ENCODE results near the gene MPP7. TPM values are rescaled to one million over a fixed set of nuclear protein-coding genes. Genes with fewer than 3 reads are reported as not detected.
A peak's percentile ranks its signal among the peaks of the same experiment; 100 is the strongest.

Gene MPP7
- total and polyA plus RNA-seq, 2 donors (not counting 3 experiments of a cell fraction or from before 2014, with no cell fraction given): 0.17 to 0.73 TPM

GRCh38 chr10:28302012-28302637 lies 739 bp downstream of the MPP7 start:
- intact Hi-C loops (cut with micrococcal nuclease): loop anchor here (5.0 kb wide), 1 partner anchor 215 kb away; no protein-coding TSS in a partner anchor
- TF ChIP-seq MYC (IDR thresholded peaks at IDR 0.05; ENCODE audit: low read depth, low read length): no peak
- no peak for TF ChIP-seq FOS (IDR thresholded peaks at IDR 0.05; ENCODE audit: borderline replicate concordance, insufficient read depth, low read length)
- TF ChIP-seq EZH2 (IDR thresholded peaks at IDR 0.05; ENCODE audit: borderline replicate concordance, low read depth, low read length, severe bottlenecking): no peak
- TF ChIP-seq GATA2 (IDR thresholded peaks at IDR 0.05; ENCODE audit: insufficient read depth, insufficient read length, low read depth, low read length): no peak
- TF ChIP-seq POLR2AphosphoS5 (IDR thresholded peaks at IDR 0.05; ENCODE audit: insufficient read depth, low read depth, low read length): no peak
- no peak for TF ChIP-seq MAX (IDR thresholded peaks at IDR 0.05; ENCODE audit: insufficient read depth, insufficient read length)
- no peak for TF ChIP-seq CTCF (IDR thresholded peaks at IDR 0.05; ENCODE audit: extremely low read depth in 1 of 2, insufficient read depth in 1 of 2, low read depth in 1 of 2, low read length in 2 of 2)
- no peak for TF ChIP-seq JUN (IDR thresholded peaks at IDR 0.05; ENCODE audit: borderline replicate concordance, insufficient read depth, insufficient read length, low read depth)
- no peak for TF ChIP-seq POLR2A (IDR thresholded peaks at IDR 0.05; ENCODE audit: low read depth, low read length)
- H3K4me1 ChIP-seq (ENCODE audit: control insufficient read depth, extremely low read depth, insufficient read depth, low read length): peaks cover 6% of the 10 kb centered on the region
- peak overlapping the region; percentile 67 for H3K4me2 ChIP-seq (ENCODE audit: insufficient read depth, low read length)
- no peaks in the 10 kb centered on the region for H4K20me1 ChIP-seq (replicated peaks; ENCODE audit: control insufficient read depth, extremely low read depth, insufficient read depth, low read length)
- peak overlapping the region; percentile 26 to 56 (median 44) for H3K4me3 ChIP-seq (replicated peaks in 1 of 3; ENCODE audit: insufficient read depth in 1 of 3, low read depth in 1 of 3, low read length in 3 of 3)
- no peak overlapping the region for H3K9ac ChIP-seq (replicated peaks; ENCODE audit: extremely low read depth, insufficient read depth, low read length)
- H2AFZ ChIP-seq (ENCODE audit: low read depth, low read length): peak overlapping the region; percentile 82
- ChIA-PET CTCF (interaction anchor here (0.9 to 2.1 kb wide), 6 partner anchors 10 to 560 kb away, joined by 3 to 12 read pairs (median 4); no protein-coding TSS in a partner anchor), POLR2A (no interaction called here)
- no peaks in the 10 kb centered on the region for H3K9me3 ChIP-seq (replicated peaks; ENCODE audit: control insufficient read depth, insufficient read depth, low read length)
- H3K36me3 ChIP-seq (ENCODE audit: control insufficient read depth in 2 of 2, extremely low read depth in 1 of 2, insufficient read depth in 2 of 2, low read length in 2 of 2): no peaks in the 10 kb centered on the region
- DNase-seq (ENCODE audit: low read depth, low spot score) (peak; percentile 11), FAIRE-seq (no peak)
- no peaks in the 10 kb centered on the region for H3K9me1 ChIP-seq (replicated peaks; ENCODE audit: control insufficient read depth, extremely low read depth, insufficient read depth, low read length)
- H3K27me3 ChIP-seq (ENCODE audit: control insufficient read depth in 2 of 2, insufficient read depth in 2 of 2, low read length in 2 of 2): peaks cover 19 to 41% of the 10 kb centered on the region in 2 experiments
- no peaks in the 10 kb centered on the region for H3K79me2 ChIP-seq (ENCODE audit: control insufficient read depth, insufficient read depth, low read length)
- dilution Hi-C loops (cut with MboI; ENCODE audit: extremely low pct_ligation_motif_present, low sequenced_read_pairs): no loop called here
- no peak overlapping the region for H3K27ac ChIP-seq (ENCODE audit: insufficient read depth, low read depth, low read length)
- BruUV-seq (replicated peaks): no TSS peak

All from endothelial cell of umbilical vein (primary cell).